ENCODE data around the gene TCTN1. TPM values are rescaled to one million over a fixed set of nuclear protein-coding genes. Genes with fewer than 3 reads are reported as not detected.

The TCTN1 gene
- total RNA-seq, 1 donor, result 45.2 TPM

- TF ChIP-seq CTCF (IDR thresholded peaks at IDR 0.05; ENCODE audit: extremely low read depth, low read depth, low read length), result no peak
- Histone ChIP-seq H3K9me3 (ENCODE audit: low read depth, low read length) (no peaks in the 10 kb centered on the region), H3K4me1 (ENCODE audit: insufficient read depth, low read length) (peaks cover 8% of the 10 kb centered on the region), H2AFZ (ENCODE audit: low read length) (no peak overlapping the region), H3K27ac (ENCODE audit: low read depth, low read length) (no peak overlapping the region), H3K4me2 (ENCODE audit: insufficient read depth, low read length) (no peak overlapping the region), H4K20me1 (ENCODE audit: insufficient read depth, low read length) (no peaks in the 10 kb centered on the region), H3K79me2 (ENCODE audit: insufficient read depth, low read length) (peaks cover 3% of the 10 kb centered on the region), H3K36me3 (ENCODE audit: insufficient read depth, low read length) (no peaks in the 10 kb centered on the region), H3K4me3 (ENCODE audit: insufficient read depth, low read length) (no peak overlapping the region), H3K27me3 (ENCODE audit: insufficient read depth, low read length) (no peaks in the 10 kb centered on the region)
- no peak for DNase-seq (ENCODE audit: insufficient read length, low spot score, missing footprints)
These were observed 2.7 kb downstream of the TCTN1 start for GRCh38 chr12:110616471-110617115.

- H3K4me3 ChIP-seq (ENCODE audit: insufficient read depth, low read length), result no peak overlapping the region
- peaks cover 1% of the 10 kb centered on the region for H3K79me2 ChIP-seq (ENCODE audit: insufficient read depth, low read length)
- DNase-seq (ENCODE audit: insufficient read length, low spot score, missing footprints), result no peak
- no peaks in the 10 kb centered on the region for H3K9me3 ChIP-seq (ENCODE audit: low read depth, low read length)
- no peak overlapping the region for H2AFZ ChIP-seq (ENCODE audit: low read length)
- no peak for TF ChIP-seq CTCF (IDR thresholded peaks at IDR 0.05; ENCODE audit: extremely low read depth, low read depth, low read length)
- no peaks in the 10 kb centered on the region for H3K27me3 ChIP-seq (ENCODE audit: insufficient read depth, low read length)
- no peaks in the 10 kb centered on the region for H4K20me1 ChIP-seq (ENCODE audit: insufficient read depth, low read length)
- H3K36me3 ChIP-seq (ENCODE audit: insufficient read depth, low read length), result peaks cover 4% of the 10 kb centered on the region
- no peak overlapping the region for H3K4me2 ChIP-seq (ENCODE audit: insufficient read depth, low read length)
- peaks cover 5% of the 10 kb centered on the region for H3K4me1 ChIP-seq (ENCODE audit: insufficient read depth, low read length)
- no peak overlapping the region for H3K27ac ChIP-seq (ENCODE audit: low read depth, low read length)
These were observed 5.6 kb downstream of the TCTN1 start for GRCh38 chr12:110619534-110619953.

GRCh38 chr12:110622582-110622981, 8.7 kb downstream of the TCTN1 start:
- H3K4me2 ChIP-seq (ENCODE audit: insufficient read depth, low read length), result no peak overlapping the region
- H3K27me3 ChIP-seq (ENCODE audit: insufficient read depth, low read length), result no peaks in the 10 kb centered on the region
- no peaks in the 10 kb centered on the region for H3K4me1 ChIP-seq (ENCODE audit: insufficient read depth, low read length)
- DNase-seq (ENCODE audit: insufficient read length, low spot score, missing footprints), result no peak
- TF ChIP-seq CTCF (IDR thresholded peaks at IDR 0.05; ENCODE audit: extremely low read depth, low read depth, low read length), result no peak
- no peak overlapping the region for H3K4me3 ChIP-seq (ENCODE audit: insufficient read depth, low read length)
- H4K20me1 ChIP-seq (ENCODE audit: insufficient read depth, low read length), result no peaks in the 10 kb centered on the region
- H3K27ac ChIP-seq (ENCODE audit: low read depth, low read length), result no peak overlapping the region
- peaks cover 13% of the 10 kb centered on the region for H3K36me3 ChIP-seq (ENCODE audit: insufficient read depth, low read length)
- H2AFZ ChIP-seq (ENCODE audit: low read length), result no peak overlapping the region
- no peaks in the 10 kb centered on the region for H3K9me3 ChIP-seq (ENCODE audit: low read depth, low read length)
- H3K79me2 ChIP-seq (ENCODE audit: insufficient read depth, low read length), result no peaks in the 10 kb centered on the region

GRCh38 chr12:110627500-110628195, 13.7 kb downstream of the TCTN1 start:
- Histone ChIP-seq H3K9me3 (ENCODE audit: low read depth, low read length) (no peaks in the 10 kb centered on the region), H3K4me2 (ENCODE audit: insufficient read depth, low read length) (no peak overlapping the region), H3K79me2 (ENCODE audit: insufficient read depth, low read length) (no peaks in the 10 kb centered on the region), H3K36me3 (ENCODE audit: insufficient read depth, low read length) (peaks cover 13% of the 10 kb centered on the region), H4K20me1 (ENCODE audit: insufficient read depth, low read length) (no peaks in the 10 kb centered on the region), H3K4me3 (ENCODE audit: insufficient read depth, low read length) (no peak overlapping the region), H3K27me3 (ENCODE audit: insufficient read depth, low read length) (no peaks in the 10 kb centered on the region), H3K4me1 (ENCODE audit: insufficient read depth, low read length) (no peaks in the 10 kb centered on the region), H2AFZ (ENCODE audit: low read length) (no peak overlapping the region), H3K27ac (ENCODE audit: low read depth, low read length) (no peak overlapping the region)
- no peak for TF ChIP-seq CTCF (IDR thresholded peaks at IDR 0.05; ENCODE audit: extremely low read depth, low read depth, low read length)
- DNase-seq (ENCODE audit: insufficient read length, low spot score, missing footprints), result no peak
